Measurements from ENCODE around the gene UTS2B. TPM values are rescaled to one million over a fixed set of nuclear protein-coding genes. Genes with fewer than 3 reads are reported as not detected.
A peak's percentile ranks its signal among the peaks of the same experiment; 100 is the strongest.
"Not testable (repeated sequence)": the region's sequence is repeated elsewhere in the genome, so short reads cannot be mapped to it uniquely, and the experiment has no call there.

The UTS2B gene
- total RNA-seq, 4 donors from 2014 or later, result not detected

- WGBS, 2 donors, result 82 to 83% methylated on average over 6 of the region's 6 CpGs
- no peak for DNase-seq (ENCODE audit: low spot score in 2 of 2)
- H3K4me3 ChIP-seq (ENCODE audit: low read depth, poor library complexity, severe bottlenecking), result no peak overlapping the region
- no peak for TF ChIP-seq POLR2A (IDR thresholded peaks at IDR 0.05)
- no peak for TF ChIP-seq CTCF (IDR thresholded peaks at IDR 0.05)
- intact Hi-C loops (cut with DNase I; ENCODE audit: low total_unique reads), result no loop called here
Measured at GRCh38 chr3:191253089-191253799, 77.1 kb downstream of the UTS2B start.

GRCh38 chr3:191246630-191247029 lies 83.7 kb downstream of the UTS2B start:
- TF ChIP-seq CTCF (IDR thresholded peaks at IDR 0.05) (no peak), POLR2A (IDR thresholded peaks at IDR 0.05) (no peak)
- no peak overlapping the region for H3K4me3 ChIP-seq (ENCODE audit: low read depth, poor library complexity, severe bottlenecking)
- no peak for DNase-seq (ENCODE audit: low spot score in 2 of 2)
- 59 to 70% methylated on average over 1 of the region's 1 CpG for WGBS, 2 donors
- intact Hi-C loops (cut with DNase I; ENCODE audit: low total_unique reads), result no loop called here

GRCh38 chr3:191246034-191246433 lies 84.3 kb downstream of the UTS2B start:
- WGBS, 2 donors, result 71 to 78% methylated on average over 5 of the region's 5 CpGs
- H3K4me3 ChIP-seq (ENCODE audit: low read depth, poor library complexity, severe bottlenecking); intact Hi-C loops (cut with DNase I; ENCODE audit: low total_unique reads): not testable (repeated sequence)
- DNase-seq (ENCODE audit: low spot score in 2 of 2), result peak in 1 of 2 donors; percentile 49

GRCh38 chr3:191244242-191244867 lies 86.0 kb downstream of the UTS2B start:
- 27% methylated on average over 2 of the region's 2 CpGs for WGBS, 2 donors
- H3K4me3 ChIP-seq (ENCODE audit: low read depth, poor library complexity, severe bottlenecking), result no peak overlapping the region
- DNase-seq (ENCODE audit: low spot score in 2 of 2), result no peak
- TF ChIP-seq POLR2A (IDR thresholded peaks at IDR 0.05) (no peak), CTCF (IDR thresholded peaks at IDR 0.05) (no peak)
- intact Hi-C loops (cut with DNase I; ENCODE audit: low total_unique reads), result no loop called here

- intact Hi-C loops (cut with DNase I; ENCODE audit: low total_unique reads), result no loop called here
- TF ChIP-seq CTCF (IDR thresholded peaks at IDR 0.05) (no peak), POLR2A (IDR thresholded peaks at IDR 0.05) (no peak)
- H3K4me3 ChIP-seq (ENCODE audit: low read depth, poor library complexity, severe bottlenecking), result no peak overlapping the region
- no peak for DNase-seq (ENCODE audit: low spot score in 2 of 2)
- WGBS, 2 donors, result 74 to 80% methylated on average over 5 of the region's 5 CpGs
Measured at GRCh38 chr3:191240486-191240885, 89.8 kb downstream of the UTS2B start.

GRCh38 chr3:191239407-191240031 lies 90.8 kb downstream of the UTS2B start:
- 44 to 49% methylated on average over 1 of the region's 1 CpG for WGBS, 2 donors
- no peak for DNase-seq (ENCODE audit: low spot score in 2 of 2)
- no peak overlapping the region for H3K4me3 ChIP-seq (ENCODE audit: low read depth, poor library complexity, severe bottlenecking)
- TF ChIP-seq POLR2A (IDR thresholded peaks at IDR 0.05) (no peak), CTCF (IDR thresholded peaks at IDR 0.05) (no peak)
- intact Hi-C loops (cut with DNase I; ENCODE audit: low total_unique reads), result no loop called here
